Choroid plexus epithelial cell (primary cell): ENCODE results near the gene FBLN2.

Experiments used
- DNase-seq: peaks from one replicate; pipeline ENCODE4 v3.0.0-alpha.2; 2010; ENCODE audit warnings: low read depth
- H3K4me3 ChIP-seq: 2 replicates; pipeline ENCODE4 v1.5.1; 2011; ENCODE audit warnings: low read depth, mild to moderate bottlenecking, control low read depth, low read length, moderate library complexity
- TF ChIP-seq, protein P1 (sequence below): conservative IDR thresholded peaks from 2 replicates; pipeline ENCODE4 v1.5.1; 2011; ENCODE audit warnings: low read depth, mild to moderate bottlenecking, control low read depth, inconsistent platforms, low read length, moderate library complexity

Gene FBLN2

DNA sequence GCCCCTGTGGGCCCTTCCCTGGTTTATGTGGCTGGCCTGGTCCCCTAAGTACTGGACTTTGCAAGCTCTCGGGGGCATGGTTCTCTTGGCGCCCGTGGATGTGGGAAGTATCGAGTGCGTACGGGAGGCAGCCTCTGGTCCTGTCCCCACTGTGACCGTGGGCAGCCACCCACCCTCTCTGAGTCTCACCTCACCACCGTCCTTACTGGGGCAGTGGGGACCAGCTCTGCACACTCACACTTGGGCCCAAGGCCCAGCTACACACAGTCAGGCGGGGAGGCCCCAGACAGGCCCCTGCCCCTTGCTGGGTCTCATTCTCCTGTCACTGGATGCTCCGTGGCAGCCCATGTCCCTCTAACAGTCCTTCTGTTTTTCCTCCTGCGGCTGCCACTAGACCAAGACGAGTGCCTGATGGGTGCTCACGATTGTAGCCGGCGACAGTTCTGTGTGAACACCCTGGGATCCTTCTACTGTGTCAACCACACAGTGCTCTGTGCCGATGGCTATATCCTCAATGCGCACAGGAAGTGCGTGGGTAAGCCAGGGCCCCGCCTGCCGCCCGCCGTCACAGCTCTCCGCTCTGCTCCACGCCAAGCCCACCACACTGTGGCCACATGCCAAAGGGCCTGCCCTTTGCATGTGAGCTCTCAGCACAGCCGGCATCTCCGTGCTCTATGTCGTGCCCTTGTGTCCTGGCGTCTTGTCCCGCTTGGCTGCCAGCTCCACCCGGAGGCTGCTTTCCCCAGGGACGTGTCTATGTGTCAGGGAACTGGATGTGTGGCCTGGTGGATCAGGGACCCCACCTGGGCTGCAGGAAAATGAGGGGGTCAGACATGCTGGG, 72.7 kb downstream of the FBLN2 start:
- no peak for DNase-seq
- TF ChIP-seq, protein P1, sequence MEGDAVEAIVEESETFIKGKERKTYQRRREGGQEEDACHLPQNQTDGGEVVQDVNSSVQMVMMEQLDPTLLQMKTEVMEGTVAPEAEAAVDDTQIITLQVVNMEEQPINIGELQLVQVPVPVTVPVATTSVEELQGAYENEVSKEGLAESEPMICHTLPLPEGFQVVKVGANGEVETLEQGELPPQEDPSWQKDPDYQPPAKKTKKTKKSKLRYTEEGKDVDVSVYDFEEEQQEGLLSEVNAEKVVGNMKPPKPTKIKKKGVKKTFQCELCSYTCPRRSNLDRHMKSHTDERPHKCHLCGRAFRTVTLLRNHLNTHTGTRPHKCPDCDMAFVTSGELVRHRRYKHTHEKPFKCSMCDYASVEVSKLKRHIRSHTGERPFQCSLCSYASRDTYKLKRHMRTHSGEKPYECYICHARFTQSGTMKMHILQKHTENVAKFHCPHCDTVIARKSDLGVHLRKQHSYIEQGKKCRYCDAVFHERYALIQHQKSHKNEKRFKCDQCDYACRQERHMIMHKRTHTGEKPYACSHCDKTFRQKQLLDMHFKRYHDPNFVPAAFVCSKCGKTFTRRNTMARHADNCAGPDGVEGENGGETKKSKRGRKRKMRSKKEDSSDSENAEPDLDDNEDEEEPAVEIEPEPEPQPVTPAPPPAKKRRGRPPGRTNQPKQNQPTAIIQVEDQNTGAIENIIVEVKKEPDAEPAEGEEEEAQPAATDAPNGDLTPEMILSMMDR: no peak
- H3K4me3 ChIP-seq: no peak overlapping the region

DNA sequence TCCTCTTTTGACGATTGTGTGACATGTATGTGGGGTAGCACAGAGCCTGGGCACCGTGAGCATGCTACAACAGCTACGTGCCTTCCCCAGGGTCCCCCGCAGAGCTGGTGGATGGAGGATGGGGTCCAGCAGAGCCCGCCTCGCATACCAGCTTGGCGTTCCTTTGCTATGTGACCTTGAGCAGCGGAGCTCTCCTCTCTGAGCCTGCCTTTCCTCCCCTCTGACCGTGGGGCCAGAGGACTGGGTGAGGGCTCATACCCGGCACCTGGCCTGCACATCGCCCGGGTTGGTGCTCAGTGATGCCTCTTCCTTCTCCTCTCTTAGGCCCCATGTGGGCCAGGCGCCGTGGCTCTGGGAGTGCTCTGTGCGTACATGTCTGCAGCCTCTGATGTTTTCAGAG, 73.4 kb downstream of the FBLN2 start:
- no peak overlapping the region for H3K4me3 ChIP-seq
- TF ChIP-seq, protein P1: no peak
- DNase-seq: no peak

DNA sequence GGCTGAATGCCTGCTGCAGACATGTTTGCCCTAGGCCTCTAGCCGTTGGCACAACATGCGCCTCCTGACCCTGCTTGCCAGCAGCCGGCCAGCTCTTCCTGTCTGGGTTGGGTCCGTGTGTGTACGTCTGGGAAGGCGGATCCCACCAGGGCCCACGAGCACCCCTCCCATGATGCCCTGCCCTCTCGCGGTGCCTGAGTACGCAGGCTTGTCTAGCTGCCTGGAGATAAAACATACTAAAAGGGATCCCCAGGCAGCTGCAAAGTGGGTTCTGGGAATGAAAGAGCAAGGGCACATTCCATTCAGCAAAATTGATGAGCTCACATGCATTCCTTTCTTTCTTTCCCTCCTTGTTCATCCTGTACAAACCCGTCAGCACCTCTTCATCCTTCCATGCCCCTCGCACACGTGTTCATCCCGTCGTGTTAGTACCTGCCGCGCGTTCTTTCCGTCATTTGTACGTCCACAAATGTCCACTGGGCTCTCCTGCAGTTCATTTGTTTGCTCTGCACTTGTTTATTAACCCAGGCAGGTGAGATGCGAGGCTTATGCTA, 74.3 kb downstream of the FBLN2 start:
- no peak overlapping the region for H3K4me3 ChIP-seq
- TF ChIP-seq, protein P1: no peak
- peak; percentile 73 for DNase-seq

DNA sequence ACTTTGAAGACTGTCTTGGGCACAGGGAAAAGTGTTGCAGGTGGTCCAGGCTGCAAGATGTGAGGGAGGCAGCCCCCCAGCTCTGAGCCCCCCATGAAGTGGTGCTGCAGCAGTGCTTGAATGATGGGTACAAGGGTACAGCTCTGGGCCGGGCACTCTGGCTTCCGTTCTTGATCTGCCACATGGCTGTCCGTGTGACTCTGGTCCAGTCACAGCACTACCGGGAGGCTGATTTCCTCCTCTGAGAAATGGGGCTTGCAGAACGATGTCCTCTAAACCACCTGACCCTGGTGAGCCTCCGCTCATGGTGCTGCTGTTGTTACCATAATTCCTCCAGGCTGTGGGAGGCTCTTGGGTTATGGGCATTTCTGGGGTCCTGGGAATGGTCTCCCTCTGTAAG, 75.1 kb downstream of the FBLN2 start:
- H3K4me3 ChIP-seq: no peak overlapping the region
- DNase-seq: no peak
- TF ChIP-seq, protein P1: no peak

DNA sequence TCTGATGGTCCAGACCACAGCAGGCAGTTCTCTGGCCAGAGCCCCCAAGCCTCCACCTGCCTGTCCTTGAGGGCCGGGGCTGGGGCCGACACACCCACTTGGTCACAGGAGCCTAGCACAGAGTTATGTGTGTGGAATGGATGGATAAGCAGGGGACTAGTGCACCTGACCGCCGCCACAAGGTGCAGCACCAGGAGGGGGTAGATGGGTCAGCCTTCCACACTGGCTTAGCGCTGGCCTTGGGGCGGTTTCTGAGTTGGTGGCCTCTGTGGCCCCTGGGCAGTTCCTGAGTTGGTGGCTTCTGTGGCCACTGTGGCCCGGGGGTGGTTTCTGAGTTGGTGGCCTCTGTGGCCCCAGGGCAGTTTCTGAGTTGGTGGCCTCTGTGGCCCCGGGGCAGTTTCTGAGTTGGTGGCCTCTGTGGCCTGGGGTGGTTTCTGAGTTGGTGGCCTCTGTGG, 75.8 kb downstream of the FBLN2 start:
- no peak for DNase-seq
- TF ChIP-seq, protein P1: no peak
- no peak overlapping the region for H3K4me3 ChIP-seq

DNA sequence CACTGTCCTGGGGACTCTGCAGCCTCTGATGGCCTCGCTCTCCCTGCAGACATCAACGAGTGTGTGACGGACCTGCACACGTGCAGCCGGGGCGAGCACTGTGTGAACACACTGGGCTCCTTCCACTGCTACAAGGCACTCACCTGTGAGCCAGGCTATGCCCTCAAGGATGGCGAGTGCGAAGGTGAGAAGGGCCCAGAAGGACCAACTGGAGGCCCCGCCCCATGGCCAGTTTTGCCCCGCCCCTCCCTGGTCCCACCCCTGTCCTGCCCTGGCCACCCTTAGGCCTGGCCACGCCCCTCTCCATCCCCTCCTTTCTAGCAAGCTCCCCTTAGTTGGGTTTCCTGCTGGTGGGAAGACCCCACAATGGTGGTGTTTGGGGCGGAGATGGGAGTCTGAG, 77.5 kb downstream of the FBLN2 start:
- no peak for DNase-seq
- TF ChIP-seq, protein P1: no peak
- H3K4me3 ChIP-seq: no peak overlapping the region
